Superior temporal gyrus (tissue), 1 donor: ENCODE results near the gene TCL1B.
"Not testable (repeated sequence)": the region's sequence is repeated elsewhere in the genome, so short reads cannot be mapped to it uniquely, and the experiment has no call there.

Experiments used
- DNase-seq: peaks from one replicate; pipeline ENCODE4 v3.0.0-alpha.2; 2016; ENCODE audit errors: extremely low spot score

TCL1B gene

DNA sequence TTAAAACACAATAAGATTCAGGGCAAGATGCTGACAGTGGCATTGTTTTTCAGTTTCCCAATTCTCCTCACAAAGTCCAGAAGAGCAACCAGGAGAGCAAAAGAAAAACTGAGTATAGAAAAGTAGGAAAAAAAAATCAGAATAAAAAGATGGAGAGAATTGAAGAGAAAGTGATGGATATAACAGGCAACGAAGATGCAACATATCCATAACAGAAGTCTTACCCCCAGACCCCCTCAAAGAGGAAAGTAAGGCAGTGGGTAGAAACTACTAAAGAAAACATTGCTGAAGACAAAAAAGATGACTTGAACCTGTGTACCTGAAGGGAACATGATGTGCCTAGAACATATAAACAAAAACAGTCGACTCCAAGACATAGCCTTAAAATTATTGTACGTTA lies 17.1 kb downstream of the TCL1B start:
- DNase-seq, result no peak

DNA sequence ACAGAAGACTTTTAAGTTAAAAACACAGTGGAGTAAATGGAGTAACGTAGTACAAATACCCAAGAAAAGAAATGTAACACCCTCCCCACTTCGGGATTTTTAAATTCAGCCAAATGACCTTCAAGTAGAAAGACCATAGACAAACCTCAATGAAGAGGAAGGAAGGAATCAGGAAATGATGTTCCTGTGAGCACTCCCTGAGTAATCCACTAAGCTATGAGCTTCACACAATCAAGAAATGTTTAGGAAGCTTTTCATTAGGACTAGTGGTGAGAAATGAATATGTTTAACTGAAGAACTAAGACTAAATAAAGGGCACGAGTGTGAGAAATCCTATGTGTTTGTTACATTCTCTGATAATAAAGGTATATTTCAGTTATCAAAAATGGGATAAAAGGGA lies 17.6 kb downstream of the TCL1B start:
- no peak for DNase-seq

DNA sequence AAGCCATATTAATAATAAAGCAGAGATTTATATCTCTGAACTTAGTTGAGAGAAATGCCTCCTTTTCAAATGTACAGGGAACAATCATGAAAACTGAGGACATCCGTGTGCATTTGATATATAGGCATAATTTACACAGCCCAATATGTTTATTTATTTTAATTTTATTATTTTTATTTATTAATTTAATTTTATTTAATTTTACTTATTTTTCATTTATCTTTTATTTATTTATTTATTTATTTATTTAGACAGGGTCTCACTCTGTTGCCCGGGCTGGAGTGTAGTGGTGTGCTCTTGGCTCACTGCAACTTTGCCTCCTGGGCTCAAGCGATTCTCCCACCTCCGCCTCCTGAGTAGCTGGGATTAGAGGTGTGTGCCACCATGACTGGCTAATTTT lies 19.3 kb downstream of the TCL1B start:
- DNase-seq, result no peak

DNA sequence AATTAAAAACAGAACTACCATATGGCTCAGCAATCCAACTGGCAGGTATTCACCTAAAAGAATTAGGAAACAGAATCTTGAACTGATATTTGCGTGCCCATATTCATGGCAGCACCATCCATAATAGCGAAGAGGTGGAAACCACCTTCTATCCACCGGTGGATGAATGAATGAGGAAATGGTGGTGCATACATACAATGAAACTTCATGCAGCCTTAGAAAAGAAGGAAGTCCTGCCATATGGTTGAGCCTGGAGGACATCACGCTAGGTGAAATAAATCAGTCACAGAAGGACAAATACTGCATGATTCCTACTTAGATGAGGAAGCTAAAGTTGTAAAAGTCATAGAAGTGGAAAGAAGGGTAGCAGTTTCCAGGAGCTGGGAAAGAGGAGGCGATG lies 21.1 kb downstream of the TCL1B start:
- DNase-seq, result no peak

DNA sequence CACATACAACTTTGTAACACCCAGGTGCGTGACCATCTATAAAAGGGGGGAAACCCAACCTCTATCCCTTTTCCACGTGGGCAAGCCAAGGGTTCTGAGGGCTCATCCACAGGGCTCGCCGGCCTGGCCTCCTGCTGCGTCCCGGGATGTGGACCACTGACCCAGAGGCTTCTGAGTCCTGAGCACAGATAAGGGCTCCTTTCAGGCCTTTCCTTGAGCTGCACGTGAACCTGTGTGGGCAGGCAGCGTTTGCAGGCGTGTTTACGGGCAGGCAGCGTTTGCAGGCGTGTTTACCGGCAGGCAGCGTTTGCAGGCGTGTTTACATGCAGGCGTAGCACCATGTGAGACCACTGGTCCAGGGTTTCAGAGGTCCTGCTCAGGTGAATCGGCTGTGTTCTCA lies 23.9 kb downstream of the TCL1B start:
- no peak for DNase-seq

DNA sequence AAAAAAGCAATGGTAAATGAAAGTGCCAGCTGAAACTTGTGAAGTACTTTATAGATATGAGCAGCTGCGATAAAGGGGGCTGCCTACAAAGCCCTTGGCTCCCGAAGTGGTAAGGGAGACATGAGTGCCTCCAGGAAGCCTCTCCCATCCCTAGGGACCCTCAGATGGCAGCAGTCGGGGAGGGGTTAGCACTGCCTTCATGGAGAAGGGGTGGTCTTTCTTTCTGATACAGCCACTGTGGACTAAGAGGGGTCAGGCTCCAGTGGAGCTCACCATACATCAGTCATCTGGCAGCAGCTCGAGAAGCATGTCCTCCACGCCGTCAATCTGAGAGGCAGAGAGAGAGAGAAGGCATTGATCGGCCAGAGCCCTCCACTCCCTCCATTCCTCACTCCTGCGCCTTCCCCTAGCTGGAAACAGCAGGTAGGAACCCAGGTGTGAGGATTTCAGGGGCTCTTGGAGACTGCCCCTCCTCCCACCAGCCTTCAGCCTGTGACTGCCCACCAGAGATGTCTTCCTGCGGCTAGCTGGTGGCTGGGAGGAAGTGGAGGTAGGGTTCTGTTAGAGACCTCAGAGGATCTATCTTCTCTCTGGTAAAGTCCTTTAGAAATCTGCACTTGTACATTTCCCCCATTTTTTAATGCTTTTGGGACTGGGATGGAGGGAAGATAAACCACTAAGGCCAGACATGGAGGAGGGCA lies 25.4 kb downstream of the TCL1B start:
- no peak for DNase-seq

DNA sequence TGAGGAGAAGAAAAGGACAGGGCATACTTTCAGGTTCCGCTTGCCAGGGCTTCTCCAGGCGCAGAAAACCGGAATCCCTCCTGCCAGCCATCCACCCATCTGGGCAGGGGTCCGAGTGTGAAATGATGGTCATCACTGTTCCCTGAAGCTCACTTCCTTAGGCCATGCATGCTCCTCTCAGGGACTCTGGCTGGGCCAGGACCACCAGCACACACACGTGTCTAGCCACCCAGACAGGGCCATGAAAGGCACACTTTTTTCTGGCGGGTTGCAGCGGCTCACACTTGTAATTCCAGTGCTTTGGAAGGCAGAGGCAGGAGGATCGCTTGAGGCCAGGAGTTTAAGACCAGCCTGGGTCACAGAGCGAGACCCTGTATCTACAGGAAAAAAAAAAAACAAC lies 26.2 kb downstream of the TCL1B start:
- no peak for DNase-seq

DNA sequence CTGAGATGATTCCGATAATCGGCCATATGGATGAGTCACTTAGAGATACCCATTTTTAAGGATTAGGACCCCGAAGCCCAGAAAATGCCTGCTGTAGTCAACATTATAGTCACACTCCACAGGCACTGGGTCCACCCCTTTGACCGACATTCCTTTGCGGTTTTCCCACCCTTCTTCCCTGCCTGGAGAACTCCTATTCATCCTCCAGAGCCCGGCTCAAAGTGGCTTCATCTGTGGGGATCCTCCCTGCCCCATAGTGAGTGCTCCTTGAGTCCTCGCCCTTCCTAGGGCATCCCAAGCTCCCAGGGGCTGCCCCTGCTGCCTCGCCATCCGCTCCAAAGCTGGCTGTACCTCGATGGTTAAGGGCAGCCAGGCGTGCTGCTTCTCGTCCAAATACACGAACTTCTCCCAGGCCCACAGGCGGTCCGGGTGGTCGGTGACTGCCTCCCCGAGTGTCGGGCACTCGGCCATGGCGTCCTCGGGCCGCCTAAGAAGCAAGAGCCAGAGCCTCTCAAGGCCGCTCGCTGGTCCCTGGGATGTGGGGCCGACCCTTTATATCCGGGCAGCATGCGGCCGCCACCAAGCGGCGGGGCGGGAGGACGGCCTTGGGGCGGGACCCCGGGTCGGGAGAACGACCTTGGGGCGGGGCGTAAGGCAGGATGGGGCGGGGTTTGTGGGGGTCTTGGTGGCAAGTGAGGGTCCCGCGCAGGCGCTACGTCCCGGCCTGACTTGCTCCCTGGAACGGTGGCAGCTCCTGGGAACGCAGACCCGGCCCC lies 27.6 kb downstream of the TCL1B start, which contains the start of gene TCL1A:
TCL1A (minus strand) TSS at position 530 of the 776 bp plus-strand sequence; CDS start at position 471, 59 bp downstream.
- no peak for DNase-seq

DNA sequence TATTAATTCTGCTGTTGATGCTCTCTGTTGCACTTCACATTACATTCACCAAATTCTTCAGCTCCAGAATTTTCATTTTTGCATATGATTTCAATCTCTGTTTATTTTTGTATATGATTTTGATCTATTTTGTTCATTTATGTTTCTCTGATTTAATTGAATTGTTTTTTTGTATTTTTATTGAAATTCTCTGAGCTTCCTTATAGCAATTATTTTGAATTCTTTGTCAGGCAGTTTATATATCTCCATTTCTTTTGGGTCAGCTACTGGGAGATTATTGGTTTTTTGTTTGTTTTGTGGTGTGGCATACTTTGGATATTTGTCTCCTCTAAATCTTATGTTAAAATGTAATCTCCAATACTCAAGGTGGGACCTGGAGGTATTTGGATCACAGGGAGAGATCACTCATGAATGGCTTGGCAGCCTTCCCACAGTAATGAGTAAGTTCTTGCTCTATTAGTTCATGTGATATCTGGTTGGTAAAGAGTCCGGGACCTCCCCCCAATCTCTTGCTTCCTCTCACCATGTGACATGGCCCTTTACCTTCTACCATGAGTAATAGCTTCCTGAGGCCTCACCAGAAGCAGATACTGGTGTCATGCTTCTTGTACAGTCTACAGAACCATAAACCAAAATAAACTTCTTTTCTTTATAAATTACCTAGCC lies 36.4 kb downstream of the TCL1B start:
- DNase-seq, result no peak

DNA sequence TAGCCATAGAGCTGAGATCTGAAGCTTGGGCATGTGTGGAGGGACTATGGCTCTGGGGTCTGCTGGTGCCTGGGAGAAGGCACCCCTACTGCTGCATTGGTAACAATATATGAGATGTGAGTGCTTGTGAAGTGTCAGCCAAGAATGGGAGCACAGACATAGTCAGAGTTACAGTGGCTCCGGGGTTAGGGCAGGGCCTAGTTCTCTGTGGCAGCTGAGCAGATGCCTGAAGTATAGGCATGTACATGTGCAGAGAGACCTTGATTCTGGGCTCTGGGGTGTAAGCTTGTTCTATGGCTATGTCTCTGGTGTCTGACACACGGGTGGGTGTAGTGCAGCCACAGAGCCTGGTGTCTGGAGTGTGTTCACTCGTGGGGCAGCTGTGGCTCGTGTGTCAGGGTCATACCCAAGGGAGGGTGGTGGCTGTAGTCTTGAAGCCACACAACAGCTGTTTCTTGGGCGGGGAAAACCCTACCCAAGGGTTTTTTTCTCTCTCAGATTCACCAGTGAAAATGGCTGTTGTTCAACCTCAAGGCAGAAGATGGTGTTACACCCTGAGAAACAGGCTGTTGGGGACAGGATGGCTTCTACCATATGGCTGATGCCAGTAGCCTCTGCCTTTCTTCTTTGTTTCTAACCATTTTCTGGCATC lies 39.6 kb downstream of the TCL1B start:
- DNase-seq, result no peak

DNA sequence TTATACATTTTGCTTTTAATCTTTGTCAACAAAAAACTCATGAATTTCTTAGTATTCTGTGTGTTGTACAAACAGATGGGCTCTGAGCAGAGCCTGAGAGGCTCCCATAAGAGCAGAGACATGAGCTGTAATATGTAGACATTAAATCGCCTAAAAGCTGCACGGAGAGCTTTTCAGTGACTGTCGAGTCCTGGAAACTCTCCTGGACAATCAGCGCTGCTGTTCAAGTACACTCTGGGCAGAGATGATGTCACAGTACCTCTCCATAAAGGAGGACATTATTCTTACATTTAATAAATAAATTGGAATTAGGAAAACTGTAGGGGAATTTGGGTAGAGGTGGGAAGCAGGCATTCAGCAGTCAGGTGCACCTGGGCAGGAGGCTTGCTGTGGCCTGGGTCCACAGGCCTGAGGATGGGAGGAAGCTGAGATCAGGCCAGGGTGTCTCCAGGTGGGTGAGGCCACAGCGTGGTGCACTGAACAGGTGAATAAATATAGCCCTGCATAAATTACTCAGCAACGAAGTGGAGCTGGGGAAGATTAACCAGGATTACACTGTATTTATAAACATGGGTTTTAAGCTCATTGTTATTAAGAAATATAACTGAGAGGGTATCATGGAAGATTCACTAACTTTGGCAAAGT lies 41.0 kb downstream of the TCL1B start:
- no peak for DNase-seq

DNA sequence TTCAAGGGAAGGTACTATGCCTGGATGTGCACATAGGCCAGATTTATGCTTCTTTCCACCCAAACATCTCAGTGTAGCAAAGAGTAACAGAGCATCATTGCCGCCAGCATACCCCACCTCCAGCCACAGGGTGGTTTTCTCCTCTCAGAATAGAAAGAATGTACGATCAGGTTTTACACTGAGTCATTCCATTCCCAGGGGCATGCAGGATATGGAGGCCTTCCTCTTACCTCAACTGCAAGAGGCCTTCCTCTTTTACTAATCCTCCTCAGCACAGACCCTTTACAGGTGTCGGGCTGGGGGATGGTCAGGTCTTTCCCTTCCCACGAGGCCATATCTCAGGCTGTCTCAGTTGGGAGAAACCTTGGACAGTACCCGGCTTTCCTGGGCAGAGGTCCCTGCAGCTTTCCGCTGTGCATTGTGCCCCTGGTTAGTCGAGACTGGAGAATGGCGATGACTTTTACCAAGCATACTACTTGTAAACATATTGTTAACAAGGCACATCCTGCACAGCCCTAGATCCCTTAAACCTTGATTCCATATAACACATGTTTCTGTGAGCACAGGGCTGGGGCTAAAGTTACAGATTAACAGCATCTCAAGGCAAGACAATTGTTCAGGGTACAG lies 43.3 kb downstream of the TCL1B start:
- DNase-seq, result not testable (repeated sequence)

DNA sequence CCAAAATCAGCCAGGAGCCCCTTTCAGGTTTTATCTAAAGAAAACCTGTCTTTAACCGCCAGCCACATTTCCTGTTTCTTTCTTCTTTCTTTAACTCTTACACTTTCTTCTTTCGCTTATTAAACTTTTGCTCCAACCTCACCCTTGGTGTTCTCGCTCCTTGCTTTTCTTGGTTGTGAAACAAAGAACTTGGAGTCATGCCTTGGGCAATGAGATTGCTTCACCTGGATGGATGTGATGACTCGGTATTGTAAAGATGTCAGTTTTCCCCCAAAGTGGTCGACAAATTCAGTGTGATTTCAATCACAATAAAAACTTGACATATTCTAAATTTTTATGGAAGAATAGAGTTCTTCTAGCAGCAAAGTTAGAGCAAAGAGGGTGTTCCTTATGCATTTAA lies 43.9 kb downstream of the TCL1B start:
- DNase-seq, result no peak

DNA sequence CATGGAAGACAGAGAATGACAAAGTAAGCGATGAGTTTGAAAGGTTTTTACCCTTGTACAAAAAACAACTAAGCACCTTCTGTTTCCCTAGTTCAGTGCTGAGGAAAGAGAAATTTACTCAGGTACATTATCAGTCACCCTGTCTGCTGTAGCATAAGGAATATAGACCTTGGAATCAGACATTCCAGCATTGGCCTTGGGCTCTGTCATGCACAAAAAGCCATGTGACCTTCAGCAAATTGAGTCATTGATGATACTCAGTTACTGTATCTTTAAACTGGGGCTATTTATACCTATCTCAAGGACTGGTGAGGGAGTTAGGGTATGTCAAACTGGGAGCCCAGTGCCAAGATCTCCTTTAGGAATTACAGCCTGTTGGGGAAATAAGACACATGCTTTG lies 47.0 kb downstream of the TCL1B start:
- DNase-seq, result no peak

DNA sequence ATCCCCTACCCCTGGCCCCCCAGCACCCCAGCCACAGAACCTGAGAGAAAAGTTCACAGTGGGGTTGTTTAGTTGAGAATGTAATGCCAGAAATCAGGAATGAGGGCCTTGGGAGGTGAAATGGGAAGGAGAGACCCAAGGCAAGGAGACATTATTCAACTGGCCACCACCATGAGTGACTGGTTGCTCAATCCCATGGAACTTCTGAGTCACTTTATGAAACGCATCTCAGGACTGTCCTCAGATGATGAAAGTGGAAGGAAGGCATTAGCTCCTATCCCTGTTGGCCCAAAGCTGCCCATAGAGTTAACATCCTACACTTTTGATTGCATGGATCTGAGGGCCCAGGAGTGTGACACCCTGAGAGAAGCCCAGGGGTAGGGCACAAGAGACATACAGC lies 53.1 kb downstream of the TCL1B start:
- no peak for DNase-seq

DNA sequence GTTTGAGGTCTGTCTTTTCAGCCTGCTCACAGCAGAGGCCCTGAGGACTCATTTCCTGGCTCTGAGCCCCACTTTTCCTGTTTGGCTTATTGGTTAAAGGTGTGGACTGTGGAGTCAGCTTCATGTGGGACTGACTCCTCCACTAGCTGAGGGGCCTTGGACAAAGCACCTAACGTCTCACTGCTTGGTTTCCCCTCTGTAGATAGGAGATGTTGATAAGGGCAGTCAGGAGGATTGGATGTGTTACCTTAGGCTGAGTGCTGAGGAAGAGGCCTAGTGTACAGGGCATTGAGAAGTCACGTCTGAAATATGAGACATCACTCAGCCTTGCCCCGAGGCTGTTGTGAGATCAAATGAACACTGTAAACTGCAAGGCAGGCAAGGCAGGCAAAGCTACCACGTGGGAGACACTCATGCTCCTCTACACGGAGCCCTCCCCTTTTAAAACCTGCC lies 54.8 kb downstream of the TCL1B start:
- no peak for DNase-seq

DNA sequence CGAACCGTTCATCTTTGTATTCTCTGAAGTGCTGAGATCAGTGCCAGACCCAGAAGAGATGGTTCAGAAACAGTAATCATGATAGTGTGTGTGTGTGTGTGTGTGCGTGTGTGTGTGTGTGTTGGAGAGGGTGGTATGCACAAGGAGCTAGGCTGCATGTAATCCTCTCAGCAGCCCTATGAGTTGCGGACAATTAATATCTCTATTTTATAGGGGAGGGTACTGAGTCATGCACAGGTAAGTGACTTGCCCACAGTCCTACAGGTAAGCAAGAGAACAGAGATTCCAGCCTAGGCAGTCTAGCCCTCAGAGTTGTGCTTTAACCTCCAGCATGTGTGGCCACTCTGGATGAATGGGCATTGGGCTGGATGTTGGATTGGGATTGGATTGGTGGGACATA lies 55.6 kb downstream of the TCL1B start:
- no peak for DNase-seq
